ENCODE results near the gene HNF4A. TPM values are rescaled to one million over a fixed set of nuclear protein-coding genes. Genes with fewer than 3 reads are reported as not detected.

Gene HNF4A
- total RNA-seq = not detected in 2 replicates

DNA sequence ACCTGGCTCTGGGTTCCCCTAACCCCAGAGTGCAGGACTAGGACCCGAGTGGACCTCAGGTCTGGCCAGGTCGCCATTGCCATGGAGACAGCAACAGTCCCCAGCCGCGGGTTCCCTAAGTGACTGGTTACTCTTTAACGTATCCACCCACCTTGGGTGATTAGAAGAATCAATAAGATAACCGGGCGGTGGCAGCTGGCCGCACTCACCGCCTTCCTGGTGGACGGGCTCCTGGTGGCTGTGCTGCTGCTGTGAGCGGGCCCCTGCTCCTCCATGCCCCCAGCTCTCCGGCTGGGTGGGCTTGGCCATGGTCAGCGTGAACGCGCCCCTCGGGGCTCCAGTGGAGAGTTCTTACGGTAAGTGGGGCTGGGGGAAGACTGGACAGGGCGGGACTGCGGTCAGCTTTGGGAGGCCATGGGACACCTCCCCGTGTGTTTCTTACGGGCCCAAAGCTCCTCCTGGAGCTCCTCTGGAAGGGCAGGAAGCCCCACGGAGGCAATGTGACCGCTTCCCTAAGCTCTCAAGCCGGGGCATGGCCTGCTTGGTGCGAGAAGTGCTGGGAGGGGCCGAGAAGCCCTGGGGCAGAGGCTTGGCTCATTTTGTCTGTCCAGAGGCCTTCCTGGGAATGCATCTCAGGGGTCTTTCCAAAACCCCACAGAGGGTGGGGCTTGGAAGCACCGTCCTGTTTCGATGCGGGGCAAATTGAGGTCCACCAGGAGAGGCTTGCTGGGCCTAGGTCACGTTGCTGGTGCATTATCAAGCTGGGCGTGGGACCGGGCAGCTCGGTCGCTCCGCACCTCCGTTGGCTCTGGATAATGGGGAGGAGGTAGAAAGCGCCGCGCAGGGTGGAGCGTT lies at the start of gene HNF4A:
TSS of gene HNF4A (plus strand) at position 202 of the 855 bp plus-strand sequence. CDS start at position 308, 106 bp downstream.

DNA sequence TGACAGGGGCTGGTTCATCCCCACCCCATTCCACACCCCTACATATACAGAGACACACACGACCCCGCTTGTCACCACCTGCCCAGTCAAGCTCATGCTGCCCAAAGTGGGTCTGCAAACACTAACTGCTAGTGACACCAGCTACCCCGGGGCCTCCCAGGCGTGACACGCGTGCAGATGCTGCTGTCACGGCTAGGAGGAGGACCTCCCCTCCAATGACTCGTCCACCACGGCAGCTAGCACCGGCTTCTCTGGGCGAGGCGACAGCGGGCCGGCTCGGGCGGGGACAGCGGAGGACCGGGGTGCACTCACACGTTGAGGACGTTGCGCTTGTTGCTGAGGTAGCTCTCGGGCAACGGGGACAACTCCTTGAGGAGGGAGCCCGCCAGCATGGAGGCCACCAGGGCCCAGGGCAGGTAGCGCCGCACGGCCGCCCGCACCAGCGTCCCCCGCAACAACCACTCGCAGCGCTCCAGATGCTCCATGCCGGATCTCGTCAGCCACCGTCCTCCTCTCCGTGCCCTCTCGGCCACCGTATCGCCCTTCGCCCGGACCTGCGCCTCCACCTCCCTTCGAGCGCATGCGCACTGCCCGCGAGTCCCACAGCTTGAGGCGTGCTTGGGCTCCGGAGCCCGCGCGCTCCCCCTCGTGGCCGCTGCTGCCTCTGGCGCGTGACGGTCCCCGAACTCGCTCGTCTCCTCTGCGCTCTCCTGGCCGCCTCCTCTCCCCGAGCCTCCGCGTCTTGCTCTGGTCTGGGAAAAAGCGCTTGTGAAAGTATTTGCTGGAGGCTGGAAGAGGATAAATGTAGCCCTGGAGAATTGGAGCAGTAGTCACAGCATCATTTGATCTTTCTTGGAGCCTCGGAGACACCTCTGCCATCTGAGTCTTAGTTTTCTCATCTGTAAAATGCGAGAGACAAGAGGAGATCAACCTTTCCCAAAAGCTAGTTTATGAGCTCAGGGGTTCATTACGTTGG lies 44.5 kb upstream of the HNF4A start, which contains the start of gene FITM2:
TSS of gene FITM2 (minus strand) at position 539 of the 976 bp plus-strand sequence. CDS start at position 485, 54 bp downstream.

DNA sequence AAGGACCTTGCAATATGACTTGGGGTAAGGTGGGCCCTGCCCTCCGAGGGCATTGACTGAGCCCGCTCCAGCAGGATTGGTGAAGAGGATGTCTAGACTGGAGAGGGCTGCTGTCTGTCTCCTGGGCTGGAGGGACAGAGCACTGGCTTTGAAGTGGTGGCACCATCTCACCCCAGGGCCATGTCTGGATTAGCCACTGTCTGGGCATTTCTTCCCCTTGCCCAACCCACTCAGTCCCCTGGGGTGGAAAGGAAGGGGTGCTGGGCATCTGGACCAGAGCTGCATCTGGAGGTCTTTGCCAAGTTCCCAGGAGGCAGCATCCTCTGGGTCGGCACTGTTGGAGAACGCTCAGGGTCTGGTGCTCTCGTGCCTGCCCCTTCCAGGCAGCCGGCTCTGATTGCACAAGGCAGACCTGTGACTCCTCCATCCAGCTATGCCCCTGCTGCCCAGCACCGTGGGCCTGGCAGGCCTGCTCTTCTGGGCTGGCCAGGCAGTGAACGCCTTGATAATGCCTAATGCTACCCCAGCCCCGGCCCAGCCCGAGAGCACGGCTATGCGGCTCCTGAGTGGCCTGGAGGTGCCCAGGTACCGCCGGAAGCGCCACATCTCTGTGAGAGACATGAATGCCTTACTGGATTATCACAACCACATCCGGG lies 18.6 kb upstream of the HNF4A start, which contains the start of gene R3HDML:
TSS of gene R3HDML (plus strand) at position 319 of the 656 bp plus-strand sequence. CDS start at position 434, 115 bp downstream.

DNA sequence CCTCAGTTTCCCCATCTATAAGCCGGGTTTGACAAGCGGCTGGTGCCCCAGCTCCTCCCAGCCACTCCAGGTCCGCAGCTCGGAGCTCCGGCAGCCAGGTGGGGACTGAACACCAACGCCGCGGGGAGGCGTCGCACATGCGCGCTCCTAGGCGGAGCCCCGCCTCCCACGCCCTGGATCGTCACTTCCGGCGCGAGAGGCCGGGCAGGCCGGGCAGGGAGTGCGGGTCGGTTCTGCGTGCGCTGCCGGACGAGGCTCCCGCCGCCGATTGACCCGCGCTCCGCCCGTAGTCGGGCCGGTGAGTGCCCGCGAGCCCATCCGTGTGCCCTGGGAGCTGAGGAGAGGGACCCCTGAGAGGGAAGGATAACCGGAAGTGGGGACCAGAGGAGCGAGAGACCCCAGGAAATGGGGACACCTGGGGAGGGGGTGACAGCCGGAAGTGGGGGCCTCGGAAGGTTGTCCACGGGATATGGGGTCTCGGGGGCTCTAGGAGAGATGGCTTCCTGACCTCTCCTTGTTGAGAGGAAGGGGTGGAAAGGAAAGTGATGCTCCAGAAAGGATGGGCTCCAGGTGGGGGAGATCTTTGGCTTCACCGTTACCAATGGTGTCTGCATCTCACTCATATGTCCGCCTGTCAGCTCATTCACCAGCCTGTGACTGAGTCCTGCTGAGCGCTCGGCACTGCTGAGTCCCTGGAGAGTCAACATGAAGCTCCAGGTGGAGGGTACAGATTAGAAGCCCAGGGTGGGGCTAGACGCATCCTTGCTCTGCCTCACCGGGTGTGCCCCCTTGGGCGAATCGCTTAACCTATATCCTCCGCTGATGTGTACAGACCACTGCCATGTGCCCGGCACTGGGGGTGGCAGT lies 120.4 kb downstream of the HNF4A start, which contains the start of gene TTPAL:
TSS of gene TTPAL (plus strand) at position 181 of the 867 bp plus-strand sequence. CDS start 4,126 bp downstream, outside the sequence.

Other genes with a start within 250 kb of the HNF4A start
- gene JPH2, start 168.5 kb upstream of the HNF4A start, total RNA-seq = 0.43 and 4.4 TPM in 2 replicates
- gene OSER1, start 144.9 kb upstream of the HNF4A start, total RNA-seq = 37.3 and 44.5 TPM in 2 replicates
- under 0.01 and 0.09 TPM in 2 replicates for gene GDAP1L1, start 108.4 kb upstream of the HNF4A start, total RNA-seq
- gene FITM2, start 44.5 kb upstream of the HNF4A start, total RNA-seq = 5.2 and 6.1 TPM in 2 replicates
- not detected in 2 replicates for gene R3HDML, start 18.7 kb upstream of the HNF4A start, total RNA-seq
- gene TTPAL, start 120.2 kb downstream of the HNF4A start, total RNA-seq = 7.1 and 9.2 TPM in 2 replicates
- gene SERINC3, start 166.4 kb downstream of the HNF4A start, total RNA-seq = 118 and 157 TPM in 2 replicates
- gene PKIG, start 226.9 kb downstream of the HNF4A start, total RNA-seq = 88.0 and 120 TPM in 2 replicates

Data from smooth muscle cell of bladder (primary cell).